HS-27A (cell line): ENCODE data around the gene XPNPEP2.
"Not testable (repeated sequence)": the region's sequence is repeated elsewhere in the genome, so short reads cannot be mapped to it uniquely, and the experiment has no call there.

Experiments used
- DNase-seq: peaks from one replicate; pipeline ENCODE4 v3.0.0-alpha.2; 2012; ENCODE audit warnings: low read depth, missing footprints

The XPNPEP2 gene

DNA sequence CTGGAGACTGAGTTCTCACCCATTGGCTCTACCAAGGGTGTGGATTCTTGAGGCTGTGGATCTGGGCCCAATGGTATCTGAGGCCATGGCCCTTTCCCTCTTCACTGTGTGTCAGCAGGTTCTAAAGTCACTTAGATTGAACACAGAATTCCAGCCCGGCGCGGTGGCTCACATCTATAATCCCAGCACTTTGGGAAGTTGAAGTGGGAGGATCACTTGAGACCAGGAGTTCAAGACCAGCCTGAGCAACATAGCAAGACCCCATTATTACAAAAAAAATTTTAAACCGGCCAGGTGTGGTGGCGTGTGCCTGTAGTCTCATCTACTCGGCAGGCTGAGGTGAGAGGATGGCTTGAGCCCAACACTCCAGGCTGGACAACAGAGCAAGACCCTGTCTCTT lies 18.0 kb upstream of the XPNPEP2 start:
- DNase-seq: no peak

- DNase-seq: no peak
Observed at GRCh38 chrX:129721414-129721813, 17.4 kb upstream of the XPNPEP2 start.

GRCh38 chrX:129721870-129722269 lies 16.9 kb upstream of the XPNPEP2 start:
- DNase-seq: no peak

GRCh38 chrX:129723511-129723910 lies 15.3 kb upstream of the XPNPEP2 start:
- no peak for DNase-seq

DNA sequence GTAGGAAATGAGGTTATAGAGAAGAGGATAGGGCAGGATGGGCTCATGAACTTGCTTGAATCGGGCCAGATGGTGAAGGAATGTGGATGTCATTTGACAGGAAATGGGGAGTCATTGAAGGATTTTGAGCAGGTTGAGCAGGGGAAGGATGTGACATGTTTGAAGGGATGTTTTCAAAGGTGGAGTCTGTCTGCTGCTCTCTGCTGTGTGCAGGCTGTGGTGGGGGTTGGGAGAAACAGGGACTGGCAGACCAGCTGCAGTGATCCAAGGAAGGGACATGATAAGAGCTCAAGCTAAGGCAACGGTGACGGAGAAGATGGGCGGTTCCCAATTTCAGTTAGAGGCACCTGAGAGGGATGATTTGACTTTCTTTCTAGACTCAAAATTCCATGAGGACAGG lies 14.0 kb upstream of the XPNPEP2 start:
- no peak for DNase-seq

- DNase-seq: no peak
Observed at GRCh38 chrX:129726307-129727111, 12.3 kb upstream of the XPNPEP2 start.

GRCh38 chrX:129728061-129728460 lies 10.7 kb upstream of the XPNPEP2 start:
- no peak for DNase-seq

GRCh38 chrX:129731228-129731627 lies 7.6 kb upstream of the XPNPEP2 start:
- no peak for DNase-seq

- no peak for DNase-seq
Observed at GRCh38 chrX:129732857-129733256, 5.9 kb upstream of the XPNPEP2 start.

DNA sequence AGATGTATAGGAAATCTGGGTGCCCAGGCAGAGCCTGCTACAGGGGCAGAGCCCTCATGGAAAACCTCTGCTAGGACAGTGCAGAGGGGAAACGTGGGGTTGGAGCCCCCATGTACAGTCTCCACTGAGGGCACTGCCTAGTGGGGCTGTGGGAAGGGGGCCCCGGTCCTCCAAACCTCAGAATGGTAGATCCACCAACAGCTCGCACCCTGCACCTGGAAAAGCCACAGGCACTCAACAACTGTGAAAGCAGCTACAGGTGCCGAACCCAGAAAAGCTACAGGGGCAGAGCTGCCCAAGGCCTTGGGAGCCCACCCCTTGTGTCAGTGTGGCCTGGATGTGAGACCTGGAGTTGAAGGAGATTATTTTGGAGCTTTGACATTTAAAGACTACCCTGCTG lies 5.4 kb upstream of the XPNPEP2 start:
- DNase-seq: no peak

- no peak for DNase-seq
Observed at GRCh38 chrX:129736491-129736890, 2.3 kb upstream of the XPNPEP2 start.

DNA sequence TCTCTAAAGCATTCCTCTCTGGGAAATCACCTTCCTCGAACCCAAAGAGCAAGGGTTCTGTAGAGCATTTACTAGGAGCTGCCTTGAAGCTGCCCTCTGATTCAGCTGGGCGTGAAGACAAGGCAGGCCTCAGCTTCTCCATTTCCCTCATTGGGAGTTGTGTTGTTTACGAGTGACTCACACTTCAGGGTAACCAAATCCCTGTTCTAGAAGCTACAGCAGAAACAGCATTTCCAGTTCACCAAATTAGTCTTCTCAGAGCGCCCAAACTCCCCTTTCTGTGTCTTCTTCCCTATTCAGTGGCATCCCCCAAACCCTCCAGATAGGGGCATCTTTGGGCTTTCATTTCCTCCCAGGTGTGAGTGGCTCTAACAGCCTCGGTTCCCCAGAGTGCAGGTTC lies 863 bp upstream of the XPNPEP2 start:
- no peak for DNase-seq

DNA sequence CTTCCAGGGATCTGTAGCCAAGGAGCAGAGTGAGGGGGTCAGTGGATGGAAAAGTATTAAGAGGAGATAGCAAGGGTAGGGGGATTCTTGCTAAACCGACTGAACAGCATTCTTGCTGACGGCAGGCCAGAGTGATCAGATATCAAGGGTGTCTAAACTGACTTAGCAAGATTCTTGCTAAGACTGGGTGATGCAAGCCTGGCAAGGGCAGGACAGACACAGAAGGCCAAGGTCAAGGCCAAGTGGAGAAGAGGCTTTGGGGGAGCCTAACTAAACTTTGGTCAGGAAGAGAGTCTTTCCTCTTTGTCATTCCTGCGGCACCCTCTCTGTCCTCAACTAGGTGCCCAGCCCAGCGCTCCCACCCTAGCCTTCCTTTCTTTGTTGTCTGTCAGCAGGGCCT lies 799 bp downstream of the XPNPEP2 start:
- no peak for DNase-seq

DNA sequence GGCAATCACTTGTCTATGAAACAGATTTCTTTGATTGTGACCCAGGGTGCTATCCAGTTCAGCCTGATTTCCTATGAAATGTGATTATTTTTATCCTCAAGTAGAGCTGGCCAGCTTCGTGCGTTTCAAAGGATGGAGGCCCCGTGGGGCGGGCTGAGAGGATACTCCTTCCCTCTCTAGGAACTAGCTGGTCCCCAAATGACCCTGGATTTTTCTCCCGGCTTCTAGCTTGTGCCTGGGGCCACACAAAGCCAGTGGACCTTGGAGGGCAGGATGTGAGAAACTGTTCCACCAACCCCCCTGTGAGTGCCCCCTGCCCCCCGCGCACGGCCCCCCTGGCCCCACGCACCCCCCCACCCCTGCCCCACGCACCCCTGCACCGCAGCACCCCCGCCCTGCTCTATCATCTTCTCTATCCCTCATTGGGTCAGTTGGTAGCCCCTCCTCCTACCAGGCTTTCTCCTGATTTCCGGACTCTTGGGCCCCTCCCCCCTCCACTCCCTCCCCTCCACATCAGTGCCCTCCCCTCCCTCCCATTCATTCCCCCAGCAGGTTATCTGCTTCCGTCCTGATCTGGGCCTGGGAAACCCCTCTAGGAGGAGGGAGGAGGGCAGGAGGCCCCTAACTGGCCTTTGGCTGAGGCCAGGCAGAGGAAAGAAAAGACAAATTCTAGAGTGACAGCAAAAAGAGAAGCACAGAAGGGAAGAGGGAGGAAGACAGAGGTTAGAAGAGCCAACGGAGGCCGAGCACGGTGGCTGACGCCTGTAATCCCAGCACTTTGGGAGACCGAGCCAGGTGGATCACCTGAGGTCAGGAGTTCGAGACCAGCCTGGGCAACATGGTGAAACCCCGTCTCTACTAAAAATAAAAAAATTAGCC lies 3.3 kb downstream of the XPNPEP2 start:
- no peak for DNase-seq

DNA sequence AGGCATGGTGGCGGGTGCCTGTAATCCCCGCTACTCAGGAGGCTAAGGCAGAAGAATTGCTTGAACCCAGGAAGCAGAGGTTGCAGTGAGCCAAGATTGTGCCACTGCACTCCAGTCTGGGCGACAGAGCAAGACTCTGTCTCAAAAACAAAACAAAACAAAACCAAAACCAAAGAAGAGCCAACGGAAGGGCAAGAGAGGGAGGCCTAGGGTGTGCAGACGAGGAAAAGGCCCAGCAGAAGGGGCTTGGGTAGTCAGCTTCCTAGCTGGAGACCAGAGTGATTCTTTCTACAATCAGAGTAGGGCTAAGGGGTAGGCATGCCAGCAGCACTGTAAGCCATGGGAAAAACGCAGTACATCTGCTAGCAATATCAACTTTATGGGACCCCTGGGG lies 4.0 kb downstream of the XPNPEP2 start:
- DNase-seq: not testable (repeated sequence)

DNA sequence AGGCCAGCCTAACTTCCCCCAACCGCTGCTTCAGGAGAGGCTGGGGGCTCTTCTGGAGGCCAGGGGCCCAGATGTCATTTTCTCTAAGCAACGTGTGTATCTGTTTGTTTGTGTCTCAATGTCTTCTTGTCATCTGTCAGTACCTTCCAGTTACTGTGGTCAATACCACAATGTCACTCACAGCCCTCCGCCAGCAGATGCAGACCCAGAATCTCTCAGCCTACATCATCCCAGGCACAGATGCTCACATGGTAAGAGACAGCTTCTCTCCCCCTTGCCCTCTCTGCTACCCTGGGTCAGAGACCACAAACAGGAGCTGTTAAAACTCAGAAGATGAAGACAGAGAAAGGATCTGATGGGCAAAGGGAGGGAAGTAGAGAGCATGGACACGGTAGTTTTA lies 5.0 kb downstream of the XPNPEP2 start:
- no peak for DNase-seq

DNA sequence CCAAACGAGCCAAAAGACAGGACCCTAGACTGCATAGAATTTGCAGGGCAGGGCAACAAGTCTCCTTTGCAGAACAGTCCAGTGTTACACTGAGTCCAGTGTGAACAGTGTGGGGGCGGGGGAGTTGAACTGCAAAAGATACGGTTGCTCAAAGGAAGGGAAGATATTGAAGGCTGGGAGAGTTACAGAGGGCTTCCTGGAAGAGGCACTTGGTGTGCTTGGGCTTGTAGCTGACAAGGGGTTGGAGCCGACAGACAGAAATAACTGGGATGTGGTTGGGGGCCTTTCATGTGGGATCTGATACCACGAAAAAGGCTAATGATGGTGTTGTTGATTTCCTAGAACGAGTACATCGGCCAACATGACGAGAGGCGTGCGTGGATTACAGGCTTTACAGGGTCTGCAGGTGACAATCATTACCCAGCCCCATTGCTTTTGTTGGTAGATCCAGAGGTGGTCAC lies 6.1 kb downstream of the XPNPEP2 start:
- DNase-seq: no peak

DNA sequence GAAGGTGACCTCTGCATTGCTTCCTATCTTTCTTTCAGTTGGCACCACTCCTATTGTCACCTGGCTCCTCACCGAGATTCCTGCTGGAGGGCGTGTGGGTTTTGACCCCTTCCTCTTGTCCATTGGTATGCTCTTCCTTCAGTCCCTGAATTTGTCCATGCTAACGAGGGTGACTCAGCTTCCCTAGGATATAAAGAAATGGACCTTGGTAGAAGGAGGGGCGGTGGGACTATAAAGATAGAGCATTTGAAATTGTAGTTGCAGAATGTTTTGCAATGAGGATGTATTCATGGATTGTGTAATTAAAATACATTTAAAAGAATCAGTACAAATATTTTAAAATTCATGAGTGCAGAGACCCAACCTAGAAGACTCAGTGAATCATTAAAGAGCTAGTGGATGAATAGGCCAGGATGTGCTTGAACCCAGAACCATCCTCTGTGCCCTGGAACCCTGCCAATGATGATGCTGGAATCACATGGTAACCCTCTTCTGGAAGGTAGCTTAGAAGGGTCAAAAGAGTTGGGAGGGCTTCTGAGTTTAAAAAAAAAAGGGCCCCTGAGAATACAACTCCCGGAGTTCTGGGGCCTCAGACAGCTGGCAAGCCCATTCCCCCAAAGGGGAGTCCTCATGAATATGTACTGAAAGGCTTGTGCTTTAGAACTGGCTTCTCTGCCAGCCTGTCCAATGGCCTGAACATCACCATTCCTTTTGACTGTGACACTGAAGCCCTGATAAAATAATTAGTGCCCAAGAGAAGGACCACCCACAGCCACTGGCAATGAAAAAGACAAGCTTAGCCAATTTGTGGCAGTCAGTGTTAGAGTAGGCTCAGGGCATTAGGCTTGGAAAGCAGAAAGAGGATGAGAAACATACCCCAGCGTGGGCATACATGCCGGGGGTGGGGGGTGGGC lies 8.0 kb downstream of the XPNPEP2 start:
- no peak for DNase-seq

DNA sequence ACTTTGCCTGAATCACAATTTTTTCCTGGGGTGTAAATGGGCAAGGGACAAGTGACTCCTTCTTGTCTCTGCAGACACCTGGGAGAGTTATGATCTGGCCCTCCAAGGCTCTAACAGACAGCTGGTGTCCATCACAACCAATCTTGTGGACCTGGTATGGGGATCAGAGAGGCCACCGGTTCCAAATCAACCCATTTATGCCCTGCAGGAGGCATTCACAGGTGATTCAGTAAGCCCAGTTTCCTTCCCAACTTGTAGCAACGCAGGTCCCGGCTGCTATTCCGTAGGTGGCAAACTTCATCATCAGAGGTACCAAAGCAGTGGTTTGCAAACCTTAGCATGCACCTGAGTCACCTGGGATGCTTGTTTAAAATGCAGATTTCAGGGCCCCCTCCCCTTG lies 8.8 kb downstream of the XPNPEP2 start:
- no peak for DNase-seq

- DNase-seq: no peak
Observed at GRCh38 chrX:129748305-129748704, 9.5 kb downstream of the XPNPEP2 start.

GRCh38 chrX:129749069-129749468 lies 10.3 kb downstream of the XPNPEP2 start:
- no peak for DNase-seq

- no peak for DNase-seq
Observed at GRCh38 chrX:129750971-129751370, 12.2 kb downstream of the XPNPEP2 start.
